Tibial nerve (tissue), 4 donors: ENCODE measurements around the gene CR1L. TPM values are rescaled to one million over a fixed set of nuclear protein-coding genes. Genes with fewer than 3 reads are reported as not detected.
"Not testable (repeated sequence)": the region's sequence is repeated elsewhere in the genome, so short reads cannot be mapped to it uniquely, and the experiment has no call there.

ENCODE experiments used
- DNase-seq, 2 donors: peaks; one replicate each; pipeline ENCODE4 v3.0.0-alpha.2; 2019; ENCODE audit warnings: low spot score in 2 of 2
- H3K27ac ChIP-seq, 4 donors: fragments of 200-600 bp; sonication (generic) in 3 of 4; one replicate each; pipeline ENCODE4 v1.5.1; 2017 to 2019; ENCODE audit warnings: mild to moderate bottlenecking in 1 of 4
- H3K27me3 ChIP-seq, 2 donors: fragments of 200-600 bp; sonication (generic) in 1 of 2; one replicate each; pipeline versions ENCODE4 v1.5.1 to v1.6.0; 2017 to 2019
- H3K36me3 ChIP-seq, 3 donors: fragments of 200-600 bp; sonication (generic); one replicate each; pipeline ENCODE4 v1.5.1; 2018 to 2019
- H3K4me1 ChIP-seq, 4 donors: fragments of 200-600 bp; sonication (generic) in 3 of 4; one replicate each; pipeline ENCODE4 v1.5.1; 2017 to 2019
- H3K4me3 ChIP-seq, 4 donors: fragments of 200-600 bp; sonication (generic) in 3 of 4; one replicate each; pipeline ENCODE4 v1.5.1; 2017 to 2019; ENCODE audit warnings: mild to moderate bottlenecking in 1 of 4, moderate library complexity in 1 of 4
- H3K9me3 ChIP-seq, 4 donors: fragments of 200-600 bp; sonication (generic) in 3 of 4; one replicate each; pipeline ENCODE4 v1.5.1; 2017 to 2019
- CTCF ChIP-seq, 5 experiments: fragments of 200-600 bp in 3 of 5; fragments of 450-650 bp in 2 of 5; sonication (generic) in 3 of 5; IDR thresholded peaks; one replicate each; pipeline ENCODE4 v1.5.1; 2016 to 2019; ENCODE audit warnings: antibody characterized with exemption in 5 of 5, mild to moderate bottlenecking in 3 of 5, moderate library complexity in 2 of 5
- EP300 ChIP-seq, 2 donors: sonication (generic); formaldehyde crosslinking; IDR thresholded peaks; one replicate each; pipeline ENCODE4 v1.6.1; 2017; ENCODE audit warnings: antibody characterized with exemption in 2 of 2, mild to moderate bottlenecking in 1 of 2
- POLR2A ChIP-seq, 2 donors: fragments of 450-650 bp; IDR thresholded peaks; one replicate each; pipeline ENCODE4 v1.6.1; 2017; ENCODE audit warnings: antibody characterized with exemption in 2 of 2, mild to moderate bottlenecking in 2 of 2, moderate library complexity in 2 of 2
- WGBS, 2 donors: methylation state at CpG; one replicate each; pipeline ENCODE4 v1.1.5; 2018; 5-methylcytosine and 5-hydroxymethylcytosine counted together
- total RNA-seq, 4 donors: library from RNA; depleted of rRNA; stranded (reverse); fragments of >200 nt; gene quantifications; one replicate each; pipeline ENCODE4 v1.1.0, GENCODE V29; 2016

The CR1L gene
- total RNA-seq, 4 donors from 2014 or later = 1.0 TPM; not detected in 3

GRCh38 chr1:207627496-207627895 is 17.4 kb upstream of the CR1L start:
- 92 to 94% methylated on average over 2 of the region's 2 CpGs for WGBS, 2 donors
- Histone ChIP-seq H3K27ac (no peak overlapping the region), H3K4me1 (no peaks in the 10 kb centered on the region), H3K4me3 (no peak overlapping the region), H3K36me3 (no peaks in the 10 kb centered on the region), H3K9me3 (no peaks in the 10 kb centered on the region), H3K27me3 (no peaks in the 10 kb centered on the region)
- DNase-seq = no peak
- TF ChIP-seq POLR2A (IDR thresholded peaks at IDR 0.05) (no peak), CTCF (IDR thresholded peaks at IDR 0.05) (no peak)

- H3K9me3 ChIP-seq = no peaks in the 10 kb centered on the region
- no peaks in the 10 kb centered on the region for H3K36me3 ChIP-seq
- H3K27me3 ChIP-seq = no peaks in the 10 kb centered on the region
- TF ChIP-seq CTCF (IDR thresholded peaks at IDR 0.05) (no peak), POLR2A (IDR thresholded peaks at IDR 0.05) (no peak), EP300 (IDR thresholded peaks at IDR 0.05) (no peak)
- no peak overlapping the region for H3K4me3 ChIP-seq
- H3K27ac ChIP-seq = no peak overlapping the region
- WGBS, 2 donors = 28 to 32% methylated on average over 5 of the region's 5 CpGs
- no peak for DNase-seq
- no peaks in the 10 kb centered on the region for H3K4me1 ChIP-seq
These were observed 16.2 kb upstream of the CR1L start for GRCh38 chr1:207628776-207629175.

- Histone ChIP-seq H3K4me3 (no peak overlapping the region), H3K36me3 (no peaks in the 10 kb centered on the region), H3K27ac (no peak overlapping the region), H3K27me3 (no peaks in the 10 kb centered on the region), H3K9me3 (no peaks in the 10 kb centered on the region), H3K4me1 (no peaks in the 10 kb centered on the region)
- no peak for DNase-seq
- 52 to 59% methylated on average over 1 of the region's 1 CpG for WGBS, 2 donors
- no peak for TF ChIP-seq POLR2A (IDR thresholded peaks at IDR 0.05)
- no peak for TF ChIP-seq CTCF (IDR thresholded peaks at IDR 0.05)
- no peak for TF ChIP-seq EP300 (IDR thresholded peaks at IDR 0.05)
These were observed 13.8 kb upstream of the CR1L start for GRCh38 chr1:207631137-207631536.

GRCh38 chr1:207633226-207633625 is 11.7 kb upstream of the CR1L start:
- no peaks in the 10 kb centered on the region for H3K4me1 ChIP-seq
- no peaks in the 10 kb centered on the region for H3K27me3 ChIP-seq
- DNase-seq = no peak
- H3K4me3 ChIP-seq = no peak overlapping the region
- no peak overlapping the region for H3K27ac ChIP-seq
- H3K36me3 ChIP-seq = no peaks in the 10 kb centered on the region
- TF ChIP-seq POLR2A (IDR thresholded peaks at IDR 0.05) = no peak
- no peak for TF ChIP-seq EP300 (IDR thresholded peaks at IDR 0.05)
- TF ChIP-seq CTCF (IDR thresholded peaks at IDR 0.05) = no peak
- no peaks in the 10 kb centered on the region for H3K9me3 ChIP-seq

GRCh38 chr1:207633699-207634289 is 11.1 kb upstream of the CR1L start:
- not testable (repeated sequence) for DNase-seq, H3K9me3 ChIP-seq, H3K4me3 ChIP-seq, H3K36me3 ChIP-seq, H3K27ac ChIP-seq, H3K27me3 ChIP-seq, H3K4me1 ChIP-seq
- WGBS, 2 donors = 79 to 81% methylated on average over 12 of the region's 12 CpGs

GRCh38 chr1:207634293-207634692 is 10.6 kb upstream of the CR1L start:
- H3K9me3 ChIP-seq, DNase-seq, H3K4me1 ChIP-seq, H3K27ac ChIP-seq, H3K36me3 ChIP-seq, H3K4me3 ChIP-seq, H3K27me3 ChIP-seq: not testable (repeated sequence)
- WGBS, 2 donors = 81 to 85% methylated on average over 6 of the region's 6 CpGs

- WGBS, 2 donors = 53 to 64% methylated on average over 7 of the region's 7 CpGs
- not testable (repeated sequence) for H3K9me3 ChIP-seq, H3K27me3 ChIP-seq, H3K27ac ChIP-seq, H3K4me1 ChIP-seq, H3K4me3 ChIP-seq, DNase-seq, H3K36me3 ChIP-seq
These were observed 9.3 kb upstream of the CR1L start for GRCh38 chr1:207635569-207636186.

- not testable (repeated sequence) for H3K27ac ChIP-seq, H3K9me3 ChIP-seq, H3K27me3 ChIP-seq, DNase-seq, H3K4me3 ChIP-seq, H3K36me3 ChIP-seq, H3K4me1 ChIP-seq
- 72% methylated on average over 9 of the region's 9 CpGs for WGBS, 2 donors
These were observed 6.3 kb upstream of the CR1L start for GRCh38 chr1:207638487-207639145.

GRCh38 chr1:207639362-207639761 is 5.6 kb upstream of the CR1L start:
- not testable (repeated sequence) for H3K4me1 ChIP-seq, H3K36me3 ChIP-seq, H3K27me3 ChIP-seq, H3K9me3 ChIP-seq, DNase-seq, H3K4me3 ChIP-seq, H3K27ac ChIP-seq
- WGBS, 2 donors = 50 to 51% methylated on average over 5 of the region's 5 CpGs
